NCI-H526 (cell line): Measurements from ENCODE around the gene LHX5.

ENCODE experiments used
- DNase-seq, 2 experiments: peaks; one replicate each; lab custom pipeline; 2025; lab: John Stamatoyannopoulos, UW

The LHX5 gene

DNA sequence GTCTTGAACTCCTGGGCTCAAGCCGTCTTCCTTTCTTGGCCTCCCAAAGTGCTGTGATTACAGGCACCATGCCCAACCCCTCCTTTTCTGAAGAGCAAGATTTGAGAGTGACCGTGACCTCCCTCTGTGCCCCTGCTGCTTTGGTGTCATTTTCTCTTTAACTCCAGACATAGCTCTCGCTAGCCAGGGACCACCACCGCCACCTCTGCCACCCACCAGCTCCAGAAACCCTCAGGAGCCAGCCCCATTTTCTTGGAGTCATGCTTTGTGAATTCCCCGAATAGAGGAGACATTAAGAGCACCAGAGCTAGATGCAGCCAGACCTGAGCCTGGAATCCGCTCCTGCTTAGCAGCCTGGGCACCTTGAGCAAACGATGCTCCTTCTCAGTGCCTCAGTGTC lies 31.3 kb downstream of the LHX5 start:
- DNase-seq = no peak

DNA sequence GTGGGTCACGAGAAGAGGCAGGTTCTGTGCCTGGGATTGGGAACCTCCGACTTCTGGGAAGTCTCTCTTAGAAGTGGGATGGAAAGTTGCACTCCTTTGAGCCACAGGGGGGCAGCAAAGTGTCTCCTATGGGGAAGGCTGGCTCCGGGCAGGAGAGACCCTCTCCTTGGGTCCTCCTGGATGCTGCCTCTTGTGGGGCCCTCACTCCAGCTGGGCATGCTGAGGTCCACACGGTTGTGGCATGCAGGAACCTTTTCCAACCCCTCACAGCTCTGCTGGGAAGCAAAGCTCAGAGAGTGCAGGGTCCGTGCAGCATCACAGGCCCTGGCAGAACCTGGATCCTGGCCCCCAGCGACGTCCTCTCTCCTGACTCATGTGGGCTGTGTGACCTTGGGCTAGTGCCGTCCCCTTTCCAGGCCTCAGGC lies 32.1 kb downstream of the LHX5 start:
- peak; percentile 23 to 83 for DNase-seq

DNA sequence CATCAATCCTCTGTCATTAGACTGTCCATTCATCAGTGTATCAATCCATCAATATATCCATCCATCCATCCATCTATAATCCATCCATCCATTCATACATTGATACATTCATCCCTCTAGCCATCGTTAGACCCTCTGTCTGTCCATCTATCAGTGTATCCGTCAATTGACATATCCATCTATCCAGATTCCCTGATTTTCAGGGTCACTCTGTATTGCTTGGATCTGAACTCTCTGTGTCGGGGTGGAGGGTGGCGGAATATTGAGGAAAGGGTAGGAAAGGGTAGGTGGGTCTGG lies 32.4 kb downstream of the LHX5 start:
- no peak for DNase-seq

DNA sequence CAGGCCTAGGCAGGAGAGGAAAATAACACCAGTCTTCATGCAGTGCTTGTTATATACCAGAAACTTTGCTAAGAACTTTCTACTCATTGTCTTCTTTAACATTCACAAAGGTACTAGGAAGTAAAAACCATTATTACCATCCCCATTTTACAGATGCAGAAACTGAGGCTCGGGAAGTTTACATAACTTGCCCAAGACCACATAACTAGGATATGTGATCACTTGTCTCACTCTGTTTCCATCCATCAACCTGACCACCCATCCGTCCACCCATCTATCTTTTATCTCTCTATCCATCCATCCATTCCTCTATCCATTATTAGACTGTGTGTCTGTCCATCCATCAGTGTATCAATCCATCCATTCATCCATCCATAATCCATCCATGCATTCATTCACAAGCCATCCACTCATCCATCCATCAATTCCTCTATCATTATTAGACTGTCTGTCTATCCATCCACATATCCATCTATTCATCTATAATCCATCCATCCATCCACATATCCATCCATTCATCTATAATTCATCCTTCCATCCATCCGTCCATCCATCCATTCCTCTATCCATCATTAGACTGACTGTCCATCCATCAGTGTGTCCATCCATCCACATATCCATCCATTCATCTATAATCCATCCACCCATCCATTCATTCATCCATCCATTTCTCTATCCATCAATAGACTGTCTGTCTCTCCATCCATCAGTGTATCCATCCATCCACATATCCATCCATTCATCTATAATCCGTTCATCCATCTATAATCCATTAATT lies 33.0 kb downstream of the LHX5 start:
- no peak for DNase-seq

DNA sequence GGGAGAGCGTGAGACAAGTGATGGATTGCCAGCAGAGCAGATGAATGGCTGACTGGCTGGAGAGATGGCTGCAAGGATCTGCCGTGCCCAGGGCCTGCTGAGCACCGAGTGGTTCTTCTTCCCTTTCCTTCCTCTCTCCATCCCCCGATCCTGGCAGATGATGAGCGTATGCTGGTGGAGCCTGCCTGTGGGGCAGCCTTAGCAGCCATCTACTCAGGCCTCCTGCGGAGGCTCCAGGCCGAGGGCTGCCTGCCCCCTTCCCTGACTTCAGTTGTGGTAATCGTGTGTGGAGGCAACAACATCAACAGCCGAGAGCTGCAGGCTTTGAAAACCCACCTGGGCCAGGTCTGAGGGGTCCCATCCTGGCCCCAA lies 34.0 kb downstream of the LHX5 start:
- no peak for DNase-seq

DNA sequence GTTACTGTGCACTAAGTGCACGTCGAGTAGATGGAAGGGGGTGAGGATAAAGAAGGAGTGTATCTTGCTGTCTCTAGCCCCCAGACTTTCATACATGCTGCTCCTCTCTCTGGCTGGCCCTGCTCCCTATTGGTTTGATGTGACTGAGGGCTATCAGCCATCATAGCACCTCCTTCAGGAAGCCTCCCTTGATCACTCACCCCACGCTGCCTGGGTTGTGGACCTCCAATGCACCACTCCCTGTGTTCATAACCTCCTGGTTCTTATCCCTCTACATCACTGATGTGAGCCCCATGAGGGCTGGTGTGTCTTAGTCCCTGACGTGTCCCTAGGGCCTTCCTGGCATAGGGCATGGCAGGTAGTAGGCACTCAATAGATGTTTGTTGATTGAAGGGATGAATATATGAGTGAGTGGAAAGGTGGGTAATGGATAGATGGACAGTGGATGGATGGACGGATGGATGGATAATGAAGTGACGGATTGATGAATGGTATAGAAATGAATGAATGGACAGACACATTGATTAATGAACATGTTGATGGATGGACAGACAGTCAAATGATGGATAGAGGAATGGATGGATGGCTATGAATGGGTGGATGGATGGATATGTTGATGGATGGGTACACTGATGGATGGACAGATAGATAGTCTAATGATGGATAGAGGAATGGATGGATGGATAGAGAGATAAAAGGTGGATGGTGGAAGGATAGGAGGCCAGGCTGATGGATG lies 34.5 kb downstream of the LHX5 start:
- DNase-seq = no peak

DNA sequence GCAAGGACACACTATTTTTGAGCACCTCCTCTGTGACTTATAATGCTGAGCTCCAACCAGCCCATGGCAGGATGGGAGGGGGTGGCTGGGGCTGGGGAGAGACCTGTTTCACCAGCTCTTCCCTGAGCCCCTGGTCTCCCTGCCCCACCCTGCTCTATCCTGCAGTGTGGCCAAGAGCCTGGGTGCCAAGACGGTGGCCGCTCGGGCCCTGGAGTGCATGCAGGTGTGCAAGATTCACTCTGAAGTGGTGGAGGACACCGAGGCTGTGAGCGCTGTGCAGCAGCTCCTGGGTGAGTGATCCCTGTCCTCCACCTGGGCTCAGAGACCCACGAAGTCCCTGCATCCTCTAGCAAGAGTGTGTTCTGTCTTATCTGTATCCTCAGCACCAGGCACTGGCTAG lies 35.1 kb downstream of the LHX5 start:
- no peak for DNase-seq

DNA sequence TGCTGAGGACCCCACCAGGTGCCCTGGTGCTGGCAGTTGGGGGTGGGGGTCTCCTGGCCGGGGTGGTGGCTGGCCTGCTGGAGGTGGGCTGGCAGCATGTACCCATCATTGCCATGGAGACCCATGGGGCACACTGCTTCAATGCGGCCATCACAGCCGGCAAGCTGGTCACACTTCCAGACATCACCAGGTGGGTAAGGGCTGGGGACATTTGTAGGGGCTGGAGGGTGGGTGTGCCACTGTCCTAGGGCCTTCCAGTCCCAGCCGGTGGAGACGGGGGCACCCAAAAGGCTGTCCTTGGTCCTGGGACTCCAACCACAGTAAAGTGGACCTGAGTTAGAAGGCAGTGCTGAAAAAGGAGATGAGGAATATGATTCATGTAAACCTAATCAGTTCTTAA lies 36.3 kb downstream of the LHX5 start:
- DNase-seq = no peak

DNA sequence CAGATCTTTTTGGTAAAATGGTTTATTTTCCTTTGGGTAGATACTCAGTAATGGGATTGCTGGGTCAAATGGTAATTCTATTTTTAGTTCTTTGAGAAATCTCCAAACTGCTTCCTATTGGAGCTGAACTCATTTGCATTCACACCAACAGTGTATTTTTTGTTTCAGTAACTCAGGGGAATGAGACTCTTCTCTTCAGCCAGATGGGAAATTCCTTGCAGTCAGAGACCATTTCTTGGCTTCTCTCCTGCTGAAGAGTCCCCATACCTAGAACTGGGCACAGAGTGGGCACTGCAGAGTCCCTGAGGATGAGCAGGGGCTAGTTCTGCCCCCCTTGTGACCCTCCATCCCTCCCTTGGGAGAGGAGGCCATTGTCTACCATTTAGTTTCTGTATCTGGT lies 38.7 kb downstream of the LHX5 start:
- no peak for DNase-seq

DNA sequence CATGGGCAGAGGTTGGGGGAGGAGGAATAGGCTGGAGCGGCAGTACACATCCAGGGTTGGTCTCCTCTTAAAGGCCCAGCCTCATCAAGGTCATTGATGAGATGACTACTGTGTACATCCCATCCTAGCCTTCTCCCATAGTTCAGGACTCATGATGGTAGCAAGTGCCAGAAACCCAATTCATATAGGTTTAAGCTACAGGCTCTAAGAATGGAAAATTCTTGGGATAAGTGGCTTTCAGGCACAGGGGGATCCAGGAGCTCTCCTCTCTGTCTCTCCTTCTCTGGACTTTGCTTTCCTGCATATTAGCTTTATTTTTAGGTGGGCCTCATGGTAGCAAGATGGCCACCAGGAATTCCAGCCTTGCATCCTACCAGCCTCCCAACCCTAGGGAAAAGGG lies 43.2 kb downstream of the LHX5 start:
- no peak for DNase-seq

DNA sequence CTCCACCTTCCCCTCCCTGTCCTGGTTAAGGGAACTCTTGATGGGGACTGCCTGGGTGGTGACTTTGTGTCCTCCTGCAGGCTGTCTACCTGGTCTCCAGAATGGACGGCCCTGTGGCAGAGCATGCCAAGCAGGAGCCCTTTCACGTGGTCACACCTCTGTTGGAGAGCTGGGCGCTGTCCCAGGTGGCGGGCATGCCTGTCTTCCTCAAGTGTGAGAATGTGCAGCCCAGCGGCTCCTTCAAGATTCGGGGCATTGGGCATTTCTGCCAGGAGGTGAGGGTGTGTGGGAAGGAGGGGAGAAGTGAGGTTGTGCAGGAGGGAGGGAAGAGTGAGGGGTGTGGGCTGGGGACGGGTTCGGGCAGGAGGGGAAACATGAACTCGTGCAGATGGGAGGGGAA lies 43.8 kb downstream of the LHX5 start:
- DNase-seq = no peak

DNA sequence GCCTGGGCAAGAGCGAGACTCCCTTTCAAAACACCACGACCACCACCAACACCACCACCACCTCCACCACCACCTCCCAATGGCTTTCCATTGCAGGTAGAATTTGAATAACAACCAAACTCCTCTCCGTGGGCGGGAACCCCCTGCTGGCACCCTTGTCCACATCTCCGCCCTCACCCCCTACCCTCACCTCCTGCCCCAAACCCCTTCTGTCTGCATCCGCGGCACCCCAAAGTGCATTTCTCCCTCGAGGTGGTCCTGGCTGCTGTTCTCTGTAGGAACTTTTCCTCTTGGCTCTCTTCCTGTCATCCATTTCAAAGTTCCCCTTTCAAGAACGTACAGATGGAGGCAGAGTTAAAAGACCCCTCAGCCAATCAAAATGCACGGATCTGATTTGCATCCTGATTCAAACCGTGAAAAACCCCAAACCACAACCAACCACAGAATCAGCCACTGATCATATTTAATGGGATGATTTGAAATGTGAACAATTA lies 45.7 kb downstream of the LHX5 start:
- DNase-seq = peak in 1 of 2 experiments; percentile 12

DNA sequence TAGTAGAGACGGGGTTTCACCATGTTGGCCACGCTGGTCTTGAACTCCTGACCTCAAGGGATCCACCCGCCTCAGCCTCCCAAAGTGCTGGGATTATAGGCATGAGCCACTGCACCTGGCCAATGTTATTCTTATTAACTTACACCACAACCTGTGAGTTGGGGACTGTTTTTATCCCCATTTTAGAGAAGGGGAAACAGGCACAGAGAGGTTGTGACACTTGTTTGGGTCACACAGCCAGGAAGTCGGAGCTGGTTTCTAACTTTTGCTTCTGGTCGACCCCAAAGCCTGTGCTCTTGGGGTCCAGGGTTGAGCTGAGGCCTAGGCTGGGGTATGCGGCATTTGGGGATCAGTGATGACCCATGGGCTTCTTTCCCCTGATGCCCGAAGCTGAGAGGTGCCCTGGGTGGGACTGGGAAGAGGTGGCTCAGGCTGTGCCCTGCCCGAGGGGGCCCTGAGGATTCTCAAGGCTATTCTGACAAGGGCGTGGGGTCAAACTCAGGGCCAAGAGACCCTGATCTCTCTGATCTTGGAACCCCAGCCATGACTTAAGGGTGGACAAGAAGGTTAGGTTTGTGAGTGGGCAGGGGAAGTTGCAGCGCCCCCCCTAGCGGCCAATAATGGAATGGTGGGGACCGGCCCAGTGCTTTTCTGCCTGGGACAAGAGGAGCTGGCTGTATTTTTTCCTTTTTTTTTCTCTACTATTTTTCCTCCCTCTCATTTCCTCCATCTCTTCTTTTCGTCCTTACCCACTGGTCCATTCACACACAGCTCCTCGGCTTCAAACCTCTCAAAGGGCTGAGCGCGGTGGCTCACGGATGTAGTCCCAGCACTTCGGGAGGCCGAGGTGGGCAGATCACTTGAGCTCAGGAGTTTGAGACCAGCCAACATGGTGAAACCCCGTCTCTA lies 46.5 kb downstream of the LHX5 start:
- DNase-seq = peak in 1 of 2 experiments; percentile 42

DNA sequence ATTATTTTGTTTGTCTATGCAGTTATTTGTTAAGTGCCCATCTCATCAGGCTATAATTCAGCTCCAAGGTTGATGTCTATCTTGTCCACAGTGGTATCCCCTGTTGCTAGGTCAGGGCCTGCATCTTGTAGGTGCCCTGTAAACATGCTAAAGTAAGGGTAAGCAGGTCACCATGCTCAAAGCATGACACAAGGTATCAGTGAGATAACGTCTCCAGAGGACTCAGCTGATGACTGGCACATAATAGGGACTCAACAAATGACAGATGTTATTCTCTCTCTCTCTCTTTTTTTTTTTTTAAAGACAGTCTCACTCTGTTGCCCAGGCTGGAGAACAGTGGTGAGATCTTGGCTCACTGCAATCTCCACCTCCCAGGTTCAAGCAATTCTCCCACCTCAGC lies 47.2 kb downstream of the LHX5 start:
- no peak for DNase-seq

DNA sequence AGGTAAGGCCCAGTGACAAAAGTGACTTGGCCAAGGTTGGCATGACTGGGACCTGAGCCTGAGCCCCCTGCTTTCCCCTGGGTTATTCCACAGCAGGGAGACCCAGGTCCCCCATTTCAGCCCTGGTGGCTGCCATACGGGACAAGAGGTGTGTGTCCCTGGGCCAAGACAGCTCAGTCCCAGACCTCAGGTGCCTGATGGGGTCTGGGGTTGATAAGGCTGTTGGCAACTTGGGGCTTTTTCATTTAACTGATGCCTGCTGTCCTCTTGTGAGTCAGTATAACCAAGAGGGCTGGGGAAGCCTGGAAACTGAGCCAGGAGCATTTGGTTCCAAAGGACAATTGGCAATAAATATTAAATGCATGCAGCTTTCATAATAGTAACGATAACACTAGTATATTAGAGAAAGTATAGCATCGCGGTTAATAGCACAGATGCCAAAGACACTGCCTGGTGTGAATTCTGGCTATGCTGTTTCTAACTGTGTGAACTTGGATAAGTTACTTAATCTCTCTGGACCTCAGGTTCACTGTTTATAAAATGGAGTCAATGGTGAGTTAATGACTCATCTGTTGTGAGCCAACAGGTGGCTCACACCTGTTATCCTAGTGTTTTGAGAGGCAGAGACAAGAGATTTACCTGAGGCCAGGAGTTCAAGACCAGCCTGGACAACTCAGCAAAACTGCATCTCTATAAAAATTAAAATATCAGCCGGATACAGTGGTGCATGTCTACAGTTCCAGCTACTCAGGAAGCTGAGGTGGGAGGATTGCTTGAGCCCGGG lies 48.6 kb downstream of the LHX5 start:
- no peak for DNase-seq

DNA sequence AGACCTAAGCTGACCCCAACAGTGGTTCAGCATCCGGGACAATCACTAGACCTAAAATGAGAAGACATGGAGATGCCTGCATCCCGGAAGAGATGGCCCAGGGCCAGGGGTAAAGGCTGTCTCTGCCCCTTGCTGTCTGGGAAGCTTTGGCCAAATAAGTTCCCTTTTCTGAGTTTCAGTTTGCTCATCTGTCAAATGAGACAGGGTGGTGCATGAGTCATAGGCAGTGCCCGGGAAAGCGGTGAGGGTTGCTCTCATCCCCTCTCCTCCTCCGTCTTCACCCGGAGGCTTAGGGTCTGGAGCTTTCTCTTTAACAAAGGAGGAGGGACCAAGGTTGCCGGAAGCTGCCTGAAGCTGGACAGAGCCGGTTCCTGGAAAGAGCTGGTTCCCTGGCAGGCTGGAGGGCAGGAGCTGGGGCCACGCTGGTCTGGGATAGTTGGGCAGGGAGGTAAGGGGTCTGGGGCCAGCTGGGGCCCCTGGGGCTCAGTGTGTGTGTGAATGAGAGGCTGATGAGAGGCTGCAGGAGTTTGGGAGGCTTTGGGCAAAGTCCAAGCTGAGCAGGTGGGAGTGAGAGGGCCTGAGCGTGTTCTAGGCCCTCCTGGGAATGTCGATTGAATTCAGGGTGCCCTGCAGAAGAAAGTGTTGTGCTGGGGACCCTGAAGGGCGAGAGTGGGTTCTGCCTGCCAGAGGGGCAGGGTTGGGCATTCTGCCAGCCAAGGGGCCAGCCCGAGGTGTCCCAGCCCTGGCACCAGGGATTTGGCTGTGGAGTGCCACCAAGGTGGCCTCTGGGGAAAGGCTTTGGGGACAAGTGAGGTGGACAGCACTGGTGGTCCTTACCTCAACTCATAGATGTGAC lies 49.4 kb downstream of the LHX5 start, which contains the start of gene SDSL:
TSS of gene SDSL (plus strand) at position 351 of the 856 bp plus-strand sequence. CDS start 5,603 bp downstream, outside the sequence.
- peak in 1 of 2 experiments; percentile 53 for DNase-seq

DNA sequence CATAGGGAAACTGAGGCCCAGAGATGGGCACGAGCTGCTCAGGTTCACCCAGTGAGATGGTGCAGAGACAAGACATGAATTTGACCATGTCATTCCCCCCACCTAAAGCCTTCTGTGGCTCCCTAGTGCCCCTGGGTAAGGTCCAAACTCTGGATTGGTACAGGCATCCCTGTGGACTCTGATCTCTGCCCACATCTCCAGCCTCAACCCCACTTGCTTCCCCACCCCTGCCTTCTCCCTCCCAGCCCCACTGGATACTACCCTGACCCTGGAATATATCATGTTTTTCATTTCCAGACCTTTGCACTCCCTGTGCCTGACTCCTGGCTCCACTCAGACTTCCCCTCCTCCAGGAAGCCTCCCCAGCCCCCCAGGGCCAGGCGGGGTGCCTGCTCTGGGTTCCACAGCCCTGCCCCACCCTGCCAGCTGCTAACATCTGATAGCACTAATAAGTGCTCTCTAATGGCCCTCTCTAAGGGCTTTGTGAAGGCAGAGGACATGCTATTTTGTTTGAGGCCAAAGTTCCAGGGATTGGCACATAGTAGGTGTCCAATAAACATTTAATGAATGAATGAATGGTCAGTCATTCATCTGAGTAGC lies 50.6 kb downstream of the LHX5 start:
- no peak for DNase-seq

DNA sequence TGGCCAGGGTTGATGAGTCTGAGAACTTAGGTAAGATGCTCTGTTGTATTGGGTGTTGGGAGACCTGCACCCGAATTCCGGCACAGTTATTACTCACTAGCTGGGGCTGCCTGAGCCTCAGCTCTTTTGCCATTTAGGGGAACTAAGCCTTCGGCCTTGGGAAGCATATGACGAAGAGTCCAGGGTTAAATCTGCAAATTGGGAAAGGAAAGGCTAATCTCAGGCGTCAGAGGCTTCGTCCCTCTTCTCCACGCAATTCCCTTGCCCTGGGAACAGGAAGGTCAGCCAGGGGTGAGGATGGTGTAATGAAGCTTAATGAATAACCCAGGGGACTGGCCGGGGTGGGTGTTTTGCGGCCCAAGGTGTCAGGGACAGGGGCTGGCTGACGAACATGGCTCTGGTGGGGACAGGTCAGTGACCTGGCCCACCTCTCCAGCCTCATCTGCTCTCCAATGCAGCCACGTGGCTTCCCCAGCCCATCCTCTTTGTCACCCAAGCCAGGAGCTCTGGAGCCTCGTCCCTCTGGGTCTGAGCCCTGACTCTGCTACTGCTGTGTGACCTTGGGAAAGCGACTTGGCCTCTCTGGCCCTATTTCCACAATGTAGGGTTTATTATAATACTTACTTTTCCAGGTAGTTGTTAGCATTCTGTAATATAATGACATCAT lies 53.3 kb downstream of the LHX5 start:
- no peak for DNase-seq

DNA sequence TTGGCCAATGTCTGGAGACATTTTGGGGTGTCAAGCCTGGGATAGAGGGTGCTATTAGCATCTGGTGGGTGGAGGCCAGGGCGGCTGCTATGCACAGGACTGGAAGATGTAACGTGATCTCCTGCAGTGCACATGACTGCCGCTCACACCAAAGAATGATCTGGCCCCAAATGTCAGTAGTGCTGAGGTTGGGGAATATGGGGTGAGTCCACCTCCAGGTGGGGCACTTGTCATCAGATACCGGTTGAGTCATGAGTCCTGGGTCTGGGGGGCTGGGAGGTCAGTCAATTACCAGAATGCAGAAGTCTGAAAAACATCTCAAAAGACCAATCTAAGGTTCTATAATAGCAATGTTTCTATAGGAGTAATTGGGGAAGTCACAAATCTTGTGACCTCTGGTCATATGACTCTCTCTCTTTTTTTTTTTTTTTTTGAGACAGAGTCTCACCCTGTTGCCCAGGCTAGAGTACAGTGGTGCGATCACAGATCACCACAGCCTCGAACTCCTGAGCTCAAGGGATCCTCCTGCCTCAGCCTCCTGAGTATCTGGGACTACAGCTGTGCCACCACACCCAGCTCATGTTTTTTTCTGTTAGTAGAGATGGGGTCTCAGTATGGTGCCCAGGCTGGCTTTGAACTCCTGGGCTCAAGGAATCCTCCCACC lies 55.4 kb downstream of the LHX5 start:
- no peak for DNase-seq
